NCI-H2227 (cell line): ENCODE data around the gene DUSP19.
A peak's percentile ranks its signal among the peaks of the same experiment; 100 is the strongest.

ENCODE experiments used
- DNase-seq: peaks from one replicate; lab custom pipeline; 2025; ENCODE audit not compliant: unreplicated experiment; lab: John Stamatoyannopoulos, UW

The DUSP19 gene

GRCh38 chr2:183124222-183124956, 45.8 kb downstream of the DUSP19 start, which contains the start of gene NUP35:
Gene NUP35, plus strand, starts transcription at chr2:183124443. Its CDS starts 15 bp downstream, at chr2:183124458.
- peak; percentile 99 for DNase-seq

- no peak for DNase-seq
Observed at GRCh38 chr2:183124957-183125255, 46.4 kb downstream of the DUSP19 start.

GRCh38 chr2:183125659-183126341, 47.3 kb downstream of the DUSP19 start:
- DNase-seq: no peak

- no peak for DNase-seq
Observed at GRCh38 chr2:183126635-183127034, 48.1 kb downstream of the DUSP19 start.

- no peak for DNase-seq
Observed at GRCh38 chr2:183134016-183134415, 55.5 kb downstream of the DUSP19 start.

- DNase-seq: no peak
Observed at GRCh38 chr2:183148955-183149354, 70.4 kb downstream of the DUSP19 start.

GRCh38 chr2:183149489-183149888, 70.9 kb downstream of the DUSP19 start:
- no peak for DNase-seq
